ENCODE measurements around the gene ZNF492.
"Not testable (repeated sequence)": the region's sequence is repeated elsewhere in the genome, so short reads cannot be mapped to it uniquely, and the experiment has no call there.

ZNF492 gene

GRCh38 chr19:22617614-22618320 is 16.4 kb upstream of the ZNF492 start:
- no peak for DNase-seq

- no peak for DNase-seq
Measured at GRCh38 chr19:22619371-22619770, 14.8 kb upstream of the ZNF492 start.

GRCh38 chr19:22619932-22620331 is 14.2 kb upstream of the ZNF492 start:
- DNase-seq = no peak

- no peak for DNase-seq
Measured at GRCh38 chr19:22620401-22620800, 13.7 kb upstream of the ZNF492 start.

- no peak for DNase-seq
Measured at GRCh38 chr19:22620912-22621311, 13.2 kb upstream of the ZNF492 start.

GRCh38 chr19:22622020-22622419 is 12.1 kb upstream of the ZNF492 start:
- DNase-seq = no peak

- DNase-seq = no peak
Measured at GRCh38 chr19:22622901-22623840, 11.0 kb upstream of the ZNF492 start.

GRCh38 chr19:22623841-22624221 is 10.3 kb upstream of the ZNF492 start:
- DNase-seq = no peak

- no peak for DNase-seq
Measured at GRCh38 chr19:22625266-22626035, 8.7 kb upstream of the ZNF492 start.

- DNase-seq = no peak
Measured at GRCh38 chr19:22627526-22627925, 6.6 kb upstream of the ZNF492 start.

- DNase-seq = no peak
Measured at GRCh38 chr19:22628401-22628800, 5.7 kb upstream of the ZNF492 start.

- no peak for DNase-seq
Measured at GRCh38 chr19:22634450-22634827, 315 bp downstream of the ZNF492 start.

GRCh38 chr19:22685493-22685892 is 51.4 kb downstream of the ZNF492 start:
- not testable (repeated sequence) for DNase-seq

GRCh38 chr19:22702661-22703060 is 68.5 kb downstream of the ZNF492 start:
- not testable (repeated sequence) for DNase-seq

- not testable (repeated sequence) for DNase-seq
Measured at GRCh38 chr19:22703096-22703495, 69.0 kb downstream of the ZNF492 start.

- DNase-seq = no peak
Measured at GRCh38 chr19:22708983-22709382, 74.9 kb downstream of the ZNF492 start.

All from islet precursor cell (in vitro differentiated cells).